A172 (cell line): ENCODE measurements around the gene CLDN9. TPM values are rescaled to one million over a fixed set of nuclear protein-coding genes. Genes with fewer than 3 reads are reported as not detected.
"Not testable (repeated sequence)": the region's sequence is repeated elsewhere in the genome, so short reads cannot be mapped to it uniquely, and the experiment has no call there.

ENCODE experiments used
- DNase-seq: peaks from one replicate; pipeline ENCODE4 v3.0.0-alpha.2; 2015; ENCODE audit warnings: low spot score
- total RNA-seq: library from RNA; depleted of rRNA; stranded (reverse); fragments of >200 nt; shearing (Covaris generic); gene quantifications from 2 replicates; pipeline ENCODE4 v1.2.3, GENCODE V29; 2014; rRNA removed

The CLDN9 gene
- total RNA-seq, 1 experiment from 2014 or later: 0.16 TPM

DNA sequence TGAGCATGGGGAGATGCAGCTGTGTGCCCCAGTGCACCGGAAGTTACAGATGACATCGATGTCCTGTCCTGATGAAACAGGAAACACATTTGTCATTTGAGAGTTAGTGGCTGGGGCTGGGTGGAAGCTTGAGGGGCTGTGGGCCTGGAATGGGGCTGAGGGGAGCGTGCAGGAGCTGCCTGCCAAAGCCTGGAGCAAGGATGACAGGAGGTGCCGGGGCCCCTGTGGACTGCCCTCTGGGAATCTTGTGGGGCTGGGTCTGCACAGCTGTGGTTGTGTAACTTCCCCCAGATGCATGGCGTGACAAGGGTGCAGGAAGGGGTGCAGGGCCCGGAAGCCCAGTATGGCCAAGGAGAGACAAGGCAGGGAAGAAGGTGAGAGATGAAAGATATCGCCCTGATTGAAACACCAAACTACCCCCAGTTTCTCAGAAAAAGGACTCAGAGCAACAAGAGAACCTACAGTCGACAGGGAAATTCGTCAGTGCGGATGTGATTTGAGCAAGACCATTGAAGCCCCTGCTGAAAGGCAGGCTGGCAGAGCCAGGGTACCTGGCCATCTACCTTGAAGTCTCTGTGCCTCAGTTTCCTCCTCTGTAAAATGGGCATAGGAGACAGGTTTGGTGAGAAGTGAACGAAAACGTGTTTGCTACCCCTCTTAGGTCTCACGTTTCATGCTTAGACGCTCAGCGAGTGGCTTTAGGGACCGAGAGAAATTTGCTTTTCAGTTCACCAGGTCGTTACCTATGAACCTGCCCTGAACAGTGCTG lies 42.4 kb downstream of the CLDN9 start:
- no peak for DNase-seq

GRCh38 chr16:3055734-3056115 lies 43.0 kb downstream of the CLDN9 start:
- not testable (repeated sequence) for DNase-seq

DNA sequence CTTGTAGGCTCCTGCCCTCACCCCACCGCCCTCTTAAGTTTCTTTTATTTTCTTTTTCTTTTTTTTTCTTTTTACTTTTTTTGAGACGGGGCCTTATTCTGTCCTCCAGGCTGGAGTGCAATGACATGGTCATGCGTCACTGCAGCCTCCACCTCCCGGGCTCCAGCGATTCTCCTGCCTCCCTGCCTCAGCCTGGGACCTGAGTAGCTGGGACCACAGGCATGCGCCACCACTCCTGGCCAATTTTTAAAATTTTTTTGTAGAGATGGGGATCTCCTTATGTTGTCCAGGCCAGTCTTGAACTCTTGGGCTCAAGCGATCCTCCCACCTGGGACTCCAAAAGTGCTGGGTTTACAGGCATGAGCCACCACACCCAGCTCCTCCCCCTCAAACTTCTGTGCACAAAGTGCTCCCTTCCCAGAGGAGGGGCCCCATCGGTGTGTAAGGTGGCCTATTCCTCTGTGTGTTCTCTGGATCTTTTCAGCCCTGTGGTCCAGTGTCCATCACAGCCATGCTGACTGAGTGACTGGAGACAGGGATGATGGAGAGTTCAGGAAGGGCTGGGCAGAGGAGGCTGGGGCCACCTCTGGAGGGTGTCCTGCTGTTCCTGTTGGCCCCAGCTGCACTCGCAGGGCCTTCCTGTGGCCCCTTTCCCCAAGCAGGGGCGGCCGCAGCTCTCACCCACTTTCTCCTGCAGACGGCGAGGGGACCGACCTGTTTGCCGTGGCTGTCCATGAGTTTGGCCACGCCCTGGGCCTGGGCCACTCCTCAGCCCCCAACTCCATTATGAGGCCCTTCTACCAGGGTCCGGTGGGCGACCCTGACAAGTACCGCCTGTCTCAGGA lies 43.8 kb downstream of the CLDN9 start:
- no peak for DNase-seq

DNA sequence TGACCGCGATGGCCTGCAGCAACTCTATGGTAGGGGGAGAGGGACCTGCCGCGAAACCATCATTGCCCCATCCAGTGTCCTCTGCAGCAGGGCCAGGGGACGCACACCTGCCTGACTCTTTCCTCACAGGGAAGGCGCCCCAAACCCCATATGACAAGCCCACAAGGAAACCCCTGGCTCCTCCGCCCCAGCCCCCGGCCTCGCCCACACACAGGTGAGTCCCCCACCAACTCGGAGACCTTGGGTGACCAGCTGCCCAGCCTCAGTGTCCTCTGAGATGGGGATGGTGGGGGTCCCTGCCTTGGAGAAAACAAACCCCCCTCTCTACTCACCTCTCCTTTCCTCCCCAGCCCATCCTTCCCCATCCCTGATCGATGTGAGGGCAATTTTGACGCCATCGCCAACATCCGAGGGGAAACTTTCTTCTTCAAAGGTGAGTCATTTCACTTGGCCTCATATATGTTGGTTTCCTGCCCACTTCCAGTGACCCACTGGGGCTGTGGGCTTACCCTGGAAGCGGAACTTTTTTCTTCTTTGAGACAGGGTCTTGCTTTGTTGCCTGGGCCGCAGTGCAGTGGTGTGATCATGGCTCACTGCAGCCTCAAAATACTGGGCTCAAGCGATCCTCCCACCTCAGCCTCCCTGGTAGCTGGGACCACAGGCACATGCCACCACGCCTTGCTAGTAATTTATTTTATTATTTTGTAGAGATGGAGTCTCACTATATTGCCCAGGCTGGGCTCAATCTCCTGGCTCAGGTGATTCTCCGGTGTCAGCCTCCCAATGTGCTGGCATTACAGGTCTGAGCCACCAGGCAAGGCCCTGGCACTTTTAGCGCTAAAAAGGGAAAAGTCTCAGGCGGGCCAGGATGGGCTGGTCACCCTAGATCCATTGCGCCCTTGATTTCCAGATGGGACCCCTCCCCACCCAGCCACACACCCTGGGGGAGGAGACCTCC lies 44.7 kb downstream of the CLDN9 start:
- DNase-seq: no peak

- peak; percentile 36 for DNase-seq
These were observed 45.7 kb downstream of the CLDN9 start for GRCh38 chr16:3058139-3059030.

GRCh38 chr16:3059041-3059722 lies 46.5 kb downstream of the CLDN9 start:
- DNase-seq: peak; percentile 81

GRCh38 chr16:3059723-3060242 lies 47.1 kb downstream of the CLDN9 start:
- no peak for DNase-seq

GRCh38 chr16:3060339-3061127 lies 47.8 kb downstream of the CLDN9 start:
- no peak for DNase-seq

DNA sequence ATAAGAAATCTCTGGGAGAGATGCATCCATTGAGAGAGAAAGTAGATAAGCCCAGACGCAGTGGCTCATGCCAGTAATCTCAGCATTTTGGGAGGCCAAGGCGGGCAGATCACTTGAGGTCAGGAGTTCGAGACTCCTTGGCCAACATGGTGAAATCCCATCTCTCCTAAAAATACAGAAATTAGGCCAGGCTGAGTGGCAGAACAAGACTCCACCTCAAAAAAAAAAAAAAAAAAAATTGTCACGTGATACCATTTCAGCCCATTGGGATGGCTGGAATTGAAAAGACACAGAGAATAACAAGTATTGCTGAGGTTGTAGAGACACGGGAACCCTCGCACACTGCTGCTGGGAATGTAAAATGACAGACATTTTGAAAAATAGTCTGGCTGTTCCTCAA lies 49.8 kb downstream of the CLDN9 start:
- DNase-seq: no peak

DNA sequence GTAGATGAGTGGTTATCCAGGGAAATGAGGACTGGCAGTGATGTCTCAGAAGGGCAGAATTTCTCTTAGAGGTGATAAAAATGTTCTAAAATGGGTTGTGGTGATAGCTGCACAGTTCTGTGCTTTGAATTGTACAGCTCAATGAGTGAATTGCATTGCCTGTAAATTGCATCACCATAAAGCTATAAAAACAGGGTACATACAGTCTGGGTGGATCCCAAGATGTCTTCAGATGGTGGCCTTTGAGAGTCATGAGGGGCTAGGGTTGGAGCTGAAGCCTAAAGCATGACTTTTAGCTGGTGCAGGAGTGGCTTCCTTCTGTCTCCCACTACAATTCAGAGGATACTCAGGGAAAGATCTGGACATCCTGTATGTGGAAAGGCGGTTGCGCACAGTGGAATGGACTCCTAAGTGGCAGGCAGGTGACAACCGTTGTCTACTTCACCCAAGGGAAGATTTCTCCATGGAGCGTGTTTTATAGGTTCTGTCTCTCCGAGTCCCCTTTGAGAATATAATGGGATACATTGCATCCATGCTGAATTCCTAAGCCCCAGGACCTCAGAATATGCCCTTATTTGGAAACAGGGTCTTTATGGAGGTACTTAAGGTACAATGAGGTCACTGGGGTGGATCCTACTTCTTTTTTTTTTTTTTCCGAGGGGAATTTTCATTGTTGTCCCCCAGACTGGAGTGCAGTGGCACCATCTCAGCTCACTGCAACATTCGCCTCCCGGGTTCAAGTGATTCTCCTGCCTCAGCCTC lies 51.1 kb downstream of the CLDN9 start:
- DNase-seq: no peak

Other genes with a start within 250 kb of the CLDN9 start
- 397 and 571 TPM in 2 replicates for gene ELOB, start 235.6 kb upstream of the CLDN9 start, total RNA-seq
- gene PRSS33, start 225.4 kb upstream of the CLDN9 start, total RNA-seq: 0.17 and 0.36 TPM in 2 replicates
- not detected in 2 replicates for gene PRSS41, start 214.5 kb upstream of the CLDN9 start, total RNA-seq
- not detected in 2 replicates for gene PRSS21, start 195.7 kb upstream of the CLDN9 start, total RNA-seq
- 1.3 and 1.8 TPM in 2 replicates for gene ZG16B, start 182.6 kb upstream of the CLDN9 start, total RNA-seq
- gene PRSS22, start 154.8 kb upstream of the CLDN9 start, total RNA-seq: not detected in 2 replicates
- 66.3 and 88.4 TPM in 2 replicates for gene FLYWCH2, start 129.7 kb upstream of the CLDN9 start, total RNA-seq
- gene FLYWCH1, start 101.0 kb upstream of the CLDN9 start, total RNA-seq: 41.3 and 41.6 TPM in 2 replicates
- 1.7 and 3.5 TPM in 2 replicates for gene KREMEN2, start 48.6 kb upstream of the CLDN9 start, total RNA-seq
- gene PAQR4, start 43.6 kb upstream of the CLDN9 start, total RNA-seq: 39.2 and 47.4 TPM in 2 replicates
- 50.8 and 63.1 TPM in 2 replicates for gene PKMYT1, start 32.5 kb upstream of the CLDN9 start, total RNA-seq
- gene CLDN6, start 5.3 kb downstream of the CLDN9 start, total RNA-seq: 0.41 TPM in 1 of 2 replicates, not detected in the other
- gene TNFRSF12A, start 7.4 kb downstream of the CLDN9 start, total RNA-seq: 510 and 551 TPM in 2 replicates
- gene HCFC1R1, start 11.0 kb downstream of the CLDN9 start, total RNA-seq: 54.7 and 71.1 TPM in 2 replicates
- 32.1 and 35.2 TPM in 2 replicates for gene THOC6, start 11.1 kb downstream of the CLDN9 start, total RNA-seq
- not detected in 2 replicates for gene BICDL2, start 24.0 kb downstream of the CLDN9 start, total RNA-seq
- 0.53 and 1.6 TPM in 2 replicates for gene MMP25, start 33.6 kb downstream of the CLDN9 start, total RNA-seq
- 113 and 115 TPM in 2 replicates for gene IL32, start 52.7 kb downstream of the CLDN9 start, total RNA-seq
- gene ZSCAN10, start 86.4 kb downstream of the CLDN9 start, total RNA-seq: not detected in 2 replicates
- gene ZNF205, start 99.7 kb downstream of the CLDN9 start, total RNA-seq: 21.0 and 22.4 TPM in 2 replicates
- 2.1 and 4.6 TPM in 2 replicates for gene ZNF213, start 122.1 kb downstream of the CLDN9 start, total RNA-seq
- not detected in 2 replicates for gene OR1F1, start 175.3 kb downstream of the CLDN9 start, total RNA-seq
- 14.6 and 17.2 TPM in 2 replicates for gene ZNF200, start 222.2 kb downstream of the CLDN9 start, total RNA-seq
- gene MEFV, start 243.7 kb downstream of the CLDN9 start, total RNA-seq: 0.29 TPM in 1 of 2 replicates, not detected in the other